Activated B cell treated with CpG ODN at 0.5 μM for 24 hours (primary cell): ENCODE measurements around the gene CD96. TPM values are rescaled to one million over a fixed set of nuclear protein-coding genes. Genes with fewer than 3 reads are reported as not detected.

Experiments used
- ATAC-seq: fragments of 200-7000 bp; cut with Tn5 transposase; one replicate; pipeline ENCODE4 v1.10.0; 2021; ENCODE audit warnings: low read depth, mild to moderate bottlenecking, moderate library complexity
- CTCF ChIA-PET: fragments of 350-600 bp; sonication (Branson Sonifier 250); formaldehyde crosslinking; loops from one replicate; lab custom pipeline; 2021; ENCODE audit warnings: antibody characterized with exemption; lab: Charles Lee
- POLR2A ChIA-PET: fragments of 350-600 bp; sonication (Branson Sonifier 250); formaldehyde crosslinking; loops from one replicate; lab custom pipeline; 2021; ENCODE audit warnings: antibody characterized with exemption; lab: Charles Lee
- DNase-seq: peaks from one replicate; pipeline ENCODE4 v3.0.0; 2022
- H3K27ac Mint-ChIP-seq: one replicate; pipeline ENCODE4 v1.8.0; 2020; ENCODE audit warnings: mixed read lengths
- H3K27me3 Mint-ChIP-seq: one replicate; pipeline ENCODE4 v1.8.0; 2021; ENCODE audit warnings: mixed read lengths
- H3K36me3 Mint-ChIP-seq: one replicate; pipeline ENCODE4 v1.8.0; 2021; ENCODE audit warnings: low read depth, mixed read lengths
- H3K4me1 Mint-ChIP-seq: one replicate; pipeline ENCODE4 v1.8.0; 2021; ENCODE audit warnings: mixed read lengths
- H3K4me3 Mint-ChIP-seq: one replicate; pipeline ENCODE4 v1.8.0; 2020; ENCODE audit warnings: mild to moderate bottlenecking, mixed read lengths
- H3K9me3 Mint-ChIP-seq: one replicate; pipeline ENCODE4 v1.8.0; 2020; ENCODE audit warnings: mixed read lengths
- CTCF ChIP-seq: fragments of 200-600 bp; IDR thresholded peaks from one replicate; pipeline ENCODE4 v1.8.0; 2022; ENCODE audit warnings: antibody characterized with exemption, mild to moderate bottlenecking
- intact Hi-C: fragments of 100-400 bp; cut with micrococcal nuclease; formaldehyde crosslinking; loops from one replicate; pipeline ENCODE4 v1.15.1; 2024
- total RNA-seq: library from RNA; stranded (reverse); gene quantifications from 2 replicates; pipeline ENCODE4 v1.2.3, GENCODE V29; 2022

The CD96 gene
- total RNA-seq, 1 donor from 2014 or later: 34.3 TPM

- POLR2A ChIA-PET: interaction anchor here (2.3 kb wide), 1 partner anchor 15 kb away, joined by 7 read pairs; no protein-coding TSS in a partner anchor
- peaks cover 53% of the 10 kb centered on the region for H3K4me1 Mint-ChIP-seq
Observed at GRCh38 chr3:111652492-111653180, 110.6 kb downstream of the CD96 start.

DNA sequence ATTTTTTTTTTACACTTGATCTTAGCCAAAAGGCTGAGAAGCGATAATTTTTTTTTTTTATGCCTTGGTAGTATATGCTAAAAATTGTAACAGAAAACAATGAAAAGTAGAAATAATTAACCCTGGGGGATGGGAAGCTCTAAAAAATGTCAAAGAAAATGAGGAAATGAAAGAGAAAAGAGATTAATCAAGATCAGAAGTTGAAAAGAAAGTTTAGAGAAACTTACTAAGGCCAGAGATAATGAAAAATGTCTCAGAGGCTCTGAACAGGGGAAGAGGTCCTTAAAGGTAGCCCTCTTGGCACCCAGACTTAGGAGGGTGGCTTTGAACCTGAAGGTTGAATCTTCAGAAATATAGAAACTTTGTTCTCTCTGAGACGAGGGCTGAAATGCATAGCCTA lies 111.8 kb downstream of the CD96 start:
- DNase-seq (no peak), ATAC-seq (no peak)
- Mint-ChIP-seq H3K27me3 (no peaks in the 10 kb centered on the region), H3K36me3 (peaks cover 29% of the 10 kb centered on the region), H3K9me3 (no peaks in the 10 kb centered on the region), H3K4me3 (peak overlapping the region; percentile 1), H3K4me1 (peaks cover 52% of the 10 kb centered on the region), H3K27ac (peak overlapping the region; percentile 37)
- POLR2A ChIA-PET: interaction anchor here (0.7 to 2.3 kb wide), 4 partner anchors 14 to 909 kb away, joined by 3 to 7 read pairs (median 4); no protein-coding TSS in a partner anchor
- CTCF ChIA-PET: interaction anchor here (1.1 kb wide), 1 partner anchor 37 kb away, joined by 3 read pairs; no protein-coding TSS in a partner anchor
- intact Hi-C loops: loop anchor here (5.0 kb wide), 1 partner anchor 41 kb away; no protein-coding TSS in a partner anchor
- TF ChIP-seq CTCF: no peak

More at GRCh38 chr3:111652492-111653180, 110.6 kb downstream of the CD96 start:
- H3K27ac Mint-ChIP-seq: no peak overlapping the region
- DNase-seq (no peak), ATAC-seq (no peak)
- no peaks in the 10 kb centered on the region for H3K27me3 Mint-ChIP-seq
- H3K36me3 Mint-ChIP-seq: peaks cover 29% of the 10 kb centered on the region
- intact Hi-C loops: loop anchor here (5.0 kb wide), 1 partner anchor 40 kb away; no protein-coding TSS in a partner anchor
- H3K4me3 Mint-ChIP-seq: no peak overlapping the region
- CTCF ChIA-PET: no interaction called here
- no peak for TF ChIP-seq CTCF
- no peaks in the 10 kb centered on the region for H3K9me3 Mint-ChIP-seq

- Mint-ChIP-seq H3K4me3 (no peak overlapping the region), H3K4me1 (peaks cover 13% of the 10 kb centered on the region), H3K27me3 (no peaks in the 10 kb centered on the region), H3K9me3 (peaks cover 22% of the 10 kb centered on the region), H3K36me3 (peaks cover 24% of the 10 kb centered on the region), H3K27ac (no peak overlapping the region)
- ATAC-seq (no peak), DNase-seq (no peak)
- no peak for TF ChIP-seq CTCF
- ChIA-PET CTCF (no interaction called here), POLR2A (no interaction called here)
- intact Hi-C loops: no loop called here
Observed at GRCh38 chr3:111662012-111662411, 120.0 kb downstream of the CD96 start.

- intact Hi-C loops: no loop called here
- TF ChIP-seq CTCF: no peak
- CTCF ChIA-PET: no interaction called here
- Mint-ChIP-seq H3K36me3 (peaks cover 27% of the 10 kb centered on the region), H3K9me3 (peaks cover 24% of the 10 kb centered on the region), H3K27ac (no peak overlapping the region), H3K4me3 (no peak overlapping the region), H3K27me3 (no peaks in the 10 kb centered on the region), H3K4me1 (peaks cover 21% of the 10 kb centered on the region)
- DNase-seq: no peak
- no peak for ATAC-seq
- POLR2A ChIA-PET: no interaction called here
Observed at GRCh38 chr3:111662907-111663306, 120.9 kb downstream of the CD96 start.

- CTCF ChIA-PET: interaction anchor here (0.7 to 5.5 kb wide), 4 partner anchors 49 to 348 kb away, joined by 3 to 31 read pairs (median 8); partner anchors contain the start of gene CD96
- Mint-ChIP-seq H3K36me3 (peaks cover 19% of the 10 kb centered on the region), H3K4me3 (no peak overlapping the region), H3K9me3 (peaks cover 19% of the 10 kb centered on the region), H3K4me1 (peaks cover 32% of the 10 kb centered on the region), H3K27ac (peak overlapping the region; percentile 69), H3K27me3 (no peaks in the 10 kb centered on the region)
- POLR2A ChIA-PET: interaction anchor here (0.7 kb wide), 2 partner anchors 64 to 334 kb away, joined by 3 to 4 read pairs; no protein-coding TSS in a partner anchor
- no peak for TF ChIP-seq CTCF
- intact Hi-C loops: loop anchor here (5.0 kb wide), 1 partner anchor 119 kb away; no protein-coding TSS in a partner anchor
- DNase-seq: no peak
- ATAC-seq: no peak
Observed at GRCh38 chr3:111666041-111666735, 124.2 kb downstream of the CD96 start.
